Cardiac fibroblast (primary cell): Measurements from ENCODE around the gene CARS2.

Experiments
- DNase-seq, 2 donors: peaks; one replicate each; pipeline versions ENCODE4 v3.0.0 to v3.0.0-alpha.2; 2010; ENCODE audit warnings: low read depth in 2 of 2
- H3K4me3 ChIP-seq, 2 donors: replicated peaks in 1 of 2; 1 replicate in 1 of 2; 2 replicates in 1 of 2; pipeline ENCODE4 v1.5.1; 2011; ENCODE audit warnings: low read depth in 2 of 2, low read length in 2 of 2, mild to moderate bottlenecking in 2 of 2, moderate library complexity in 1 of 2
- TF ChIP-seq, protein P1 (sequence below): IDR thresholded peaks from one replicate; pipeline ENCODE4 v1.5.1; 2011; ENCODE audit warnings: low read depth, mild to moderate bottlenecking, low read length, inconsistent platforms

CARS2 gene

GRCh38 chr13:110638257-110638656, 67.7 kb downstream of the CARS2 start:
- no peak overlapping the region for H3K4me3 ChIP-seq
- no peak for DNase-seq
- TF ChIP-seq, protein P1, sequence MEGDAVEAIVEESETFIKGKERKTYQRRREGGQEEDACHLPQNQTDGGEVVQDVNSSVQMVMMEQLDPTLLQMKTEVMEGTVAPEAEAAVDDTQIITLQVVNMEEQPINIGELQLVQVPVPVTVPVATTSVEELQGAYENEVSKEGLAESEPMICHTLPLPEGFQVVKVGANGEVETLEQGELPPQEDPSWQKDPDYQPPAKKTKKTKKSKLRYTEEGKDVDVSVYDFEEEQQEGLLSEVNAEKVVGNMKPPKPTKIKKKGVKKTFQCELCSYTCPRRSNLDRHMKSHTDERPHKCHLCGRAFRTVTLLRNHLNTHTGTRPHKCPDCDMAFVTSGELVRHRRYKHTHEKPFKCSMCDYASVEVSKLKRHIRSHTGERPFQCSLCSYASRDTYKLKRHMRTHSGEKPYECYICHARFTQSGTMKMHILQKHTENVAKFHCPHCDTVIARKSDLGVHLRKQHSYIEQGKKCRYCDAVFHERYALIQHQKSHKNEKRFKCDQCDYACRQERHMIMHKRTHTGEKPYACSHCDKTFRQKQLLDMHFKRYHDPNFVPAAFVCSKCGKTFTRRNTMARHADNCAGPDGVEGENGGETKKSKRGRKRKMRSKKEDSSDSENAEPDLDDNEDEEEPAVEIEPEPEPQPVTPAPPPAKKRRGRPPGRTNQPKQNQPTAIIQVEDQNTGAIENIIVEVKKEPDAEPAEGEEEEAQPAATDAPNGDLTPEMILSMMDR, result no peak

GRCh38 chr13:110637747-110638146, 68.2 kb downstream of the CARS2 start:
- TF ChIP-seq, protein P1, result no peak
- H3K4me3 ChIP-seq, result no peak overlapping the region
- no peak for DNase-seq

DNA sequence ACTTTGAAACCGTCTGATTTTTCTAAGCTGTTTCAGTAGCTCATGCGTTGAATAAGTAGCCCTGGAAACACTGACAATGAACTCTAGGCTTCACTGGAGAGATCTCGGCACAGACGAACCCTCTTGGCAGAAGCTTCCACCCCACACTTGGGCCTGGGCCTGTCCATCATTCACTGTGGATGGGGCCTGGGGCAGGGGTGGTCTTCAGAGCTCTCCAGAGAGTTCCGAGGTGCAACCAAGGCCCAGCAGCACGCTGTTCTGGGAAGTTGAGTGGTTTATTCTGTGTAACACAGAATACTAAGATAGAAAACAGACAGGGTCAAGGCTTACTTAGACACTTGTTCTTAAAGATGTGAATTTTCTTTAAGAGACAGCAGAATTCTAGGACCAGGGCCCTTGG, 68.6 kb downstream of the CARS2 start:
- TF ChIP-seq, protein P1, result no peak

DNA sequence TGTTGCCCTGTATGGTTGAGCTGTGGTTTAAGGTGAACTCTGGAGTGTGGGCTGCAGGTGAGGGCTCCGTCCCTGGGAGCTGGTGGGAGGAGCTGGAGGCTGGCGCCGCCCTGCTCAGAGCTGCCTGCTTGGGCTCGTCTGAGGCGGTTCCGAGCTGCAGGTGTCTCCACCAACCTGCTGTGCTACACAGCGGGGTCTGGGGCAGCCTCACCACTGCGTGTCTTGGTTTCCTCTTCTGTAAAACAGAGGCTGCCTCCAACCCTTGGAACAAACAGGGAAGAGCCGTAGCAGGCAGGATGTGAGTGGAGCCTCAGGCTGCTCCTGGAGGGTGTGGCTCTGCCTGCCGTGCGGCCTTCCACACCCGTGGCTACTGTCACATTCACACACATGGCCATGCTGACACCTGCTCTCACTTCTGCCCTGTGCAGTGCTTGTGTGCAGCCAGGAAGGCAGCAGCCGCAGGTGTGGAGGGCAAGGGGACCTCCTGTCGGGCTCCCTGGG, 69.2 kb downstream of the CARS2 start:
- TF ChIP-seq, protein P1, result no peak
- H3K4me3 ChIP-seq, result no peak overlapping the region
- DNase-seq, result no peak

More for the DNA sequence above, 68.6 kb downstream of the CARS2 start:
- no peak for DNase-seq
- no peak overlapping the region for H3K4me3 ChIP-seq

DNA sequence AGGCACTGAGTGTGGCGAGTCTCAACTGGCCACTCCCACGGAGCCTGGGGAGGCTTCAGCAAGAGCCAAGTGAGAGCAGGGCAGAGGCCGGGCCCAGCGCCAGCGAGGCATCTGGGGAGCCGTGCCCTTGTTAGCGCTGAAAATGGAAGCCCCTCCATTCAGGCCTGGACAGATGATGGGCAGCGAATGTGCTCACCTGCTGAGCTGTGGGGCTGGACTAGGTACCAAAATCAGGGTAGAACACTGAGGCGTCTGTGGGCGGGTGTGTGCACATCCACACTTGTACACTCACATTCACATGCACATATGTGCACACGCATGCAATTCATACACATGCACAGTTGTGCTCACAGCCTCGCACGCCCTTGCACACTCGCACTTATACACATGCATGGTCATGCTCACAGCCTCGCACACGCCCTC, 69.9 kb downstream of the CARS2 start:
- H3K4me3 ChIP-seq, result no peak overlapping the region
- DNase-seq, result no peak
- TF ChIP-seq, protein P1, result no peak

- no peak for DNase-seq
These were observed 70.4 kb downstream of the CARS2 start for GRCh38 chr13:110635405-110636002.

More at GRCh38 chr13:110635405-110636002, 70.4 kb downstream of the CARS2 start:
- TF ChIP-seq, protein P1, result no peak
- no peak overlapping the region for H3K4me3 ChIP-seq
